GM12891 (cell line): ENCODE results near the gene CEP192.
"Not testable (repeated sequence)": the region's sequence is repeated elsewhere in the genome, so short reads cannot be mapped to it uniquely, and the experiment has no call there.

Experiments
- DNase-seq: peaks from one replicate; pipeline ENCODE4 v3.0.0; 2011; ENCODE audit warnings: low spot score; ENCODE audit not compliant: insufficient read length
- FAIRE-seq: peaks from 2 replicates; lab custom pipeline; 2011; peaks lifted over from hg19 to GRCh38; lab: Jason Lieb, UNC
- PAX5 ChIP-seq: IDR thresholded peaks from 2 replicates; pipeline ENCODE4 v1.6.1; 2011; ENCODE audit warnings: low read length, moderate library complexity, mild to moderate bottlenecking; ENCODE audit not compliant: insufficient read depth, severe bottlenecking
- POLR2A ChIP-seq: IDR thresholded peaks from 2 replicates; pipeline ENCODE4 v1.6.1; 2011; ENCODE audit warnings: low read depth, low read length, control low read depth
- POLR2AphosphoS5 ChIP-seq: IDR thresholded peaks from 2 replicates; pipeline ENCODE4 v1.6.1; 2011; ENCODE audit warnings: low read depth, low read length, control low read depth
- POU2F2 ChIP-seq: IDR thresholded peaks from 2 replicates; pipeline ENCODE4 v1.6.1; 2011; ENCODE audit warnings: low read depth, mild to moderate bottlenecking, control low read depth, low read length, moderate library complexity
- SPI1 ChIP-seq: IDR thresholded peaks from 2 replicates; pipeline ENCODE4 v1.6.1; 2011; ENCODE audit warnings: low read depth, low read length, control low read depth
- TAF1 ChIP-seq: IDR thresholded peaks from 2 replicates; pipeline ENCODE4 v1.6.1; 2011; ENCODE audit warnings: low read depth, low read length, control low read depth

CEP192 gene

DNA sequence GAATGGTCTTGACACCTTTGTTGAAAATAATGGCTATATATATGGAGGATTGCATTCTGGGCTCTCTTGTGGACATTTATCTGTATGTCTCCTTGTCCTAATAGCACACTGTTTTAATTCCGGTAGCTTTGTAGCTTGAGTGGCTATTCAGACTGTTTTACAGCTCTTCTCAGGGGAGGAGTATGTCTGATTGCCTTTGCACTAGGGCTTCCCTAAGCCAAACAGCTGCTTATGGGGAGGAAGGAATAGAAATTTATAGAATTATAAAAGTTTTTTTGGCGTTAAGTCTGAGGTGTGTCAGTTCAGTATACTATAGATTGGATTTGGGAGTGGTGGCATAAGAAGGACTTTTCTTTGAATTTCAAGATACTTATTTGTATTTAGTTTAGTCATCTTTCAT, 30.8 kb upstream of the CEP192 start:
- FAIRE-seq = no peak

DNA sequence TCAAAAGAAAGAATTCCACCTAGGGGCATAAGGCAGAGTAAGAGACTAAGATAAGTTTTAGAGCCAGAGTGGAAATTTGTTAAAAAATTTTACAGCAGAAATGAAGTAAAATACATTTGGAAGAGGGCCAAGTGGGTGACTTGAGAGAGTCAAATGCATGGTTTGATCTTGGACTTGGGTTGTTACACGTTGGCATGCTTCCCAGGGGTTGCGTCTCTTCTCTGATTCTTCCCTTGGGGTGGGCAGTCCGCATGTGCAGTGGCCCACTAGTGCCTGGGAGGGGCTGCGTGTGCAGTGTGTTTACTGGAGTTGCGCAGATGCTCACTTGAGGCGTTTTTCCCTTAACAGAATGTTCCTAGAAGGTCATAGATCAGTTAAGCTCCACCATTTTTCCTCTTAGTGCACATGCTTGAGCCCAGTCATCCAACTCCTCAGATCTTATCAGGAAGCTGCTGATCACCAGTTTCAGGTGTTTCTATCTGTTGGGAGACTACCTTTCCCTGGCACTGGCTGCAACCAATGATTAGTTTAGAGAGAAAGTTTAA, 30.2 kb upstream of the CEP192 start:
- DNase-seq = no peak
- no peak for TF ChIP-seq SPI1
- TF ChIP-seq POLR2AphosphoS5 = no peak
- no peak for TF ChIP-seq POLR2A
- TF ChIP-seq TAF1 = no peak
- TF ChIP-seq POU2F2 = no peak
- no peak for TF ChIP-seq PAX5
- FAIRE-seq = no peak

More for the DNA sequence above, 30.8 kb upstream of the CEP192 start:
- no peak for DNase-seq
- no peak for TF ChIP-seq PAX5
- no peak for TF ChIP-seq TAF1
- TF ChIP-seq POU2F2 = no peak
- TF ChIP-seq POLR2A = no peak
- no peak for TF ChIP-seq SPI1
- no peak for TF ChIP-seq POLR2AphosphoS5

DNA sequence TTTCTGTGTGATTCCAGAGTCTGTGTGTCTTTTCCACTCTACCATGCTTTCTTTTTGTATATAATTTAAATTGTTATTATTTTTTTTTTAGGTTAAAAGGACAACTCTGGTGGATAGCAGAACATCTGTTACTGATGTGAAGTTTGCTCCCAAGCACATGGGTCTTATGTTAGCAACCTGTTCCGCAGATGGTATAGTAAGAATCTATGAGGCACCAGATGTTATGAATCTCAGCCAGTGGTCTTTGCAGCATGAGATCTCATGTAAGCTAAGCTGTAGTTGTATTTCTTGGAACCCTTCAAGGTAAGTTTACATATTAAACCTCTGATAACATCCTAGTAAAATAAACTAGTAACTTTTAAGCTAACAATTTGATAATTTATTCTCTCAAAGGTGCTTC, 28.1 kb upstream of the CEP192 start:
- DNase-seq = no peak
- TF ChIP-seq TAF1 = no peak
- TF ChIP-seq POU2F2 = no peak
- no peak for TF ChIP-seq POLR2A
- TF ChIP-seq POLR2AphosphoS5 = no peak
- no peak for TF ChIP-seq PAX5
- TF ChIP-seq SPI1 = no peak
- FAIRE-seq = no peak

DNA sequence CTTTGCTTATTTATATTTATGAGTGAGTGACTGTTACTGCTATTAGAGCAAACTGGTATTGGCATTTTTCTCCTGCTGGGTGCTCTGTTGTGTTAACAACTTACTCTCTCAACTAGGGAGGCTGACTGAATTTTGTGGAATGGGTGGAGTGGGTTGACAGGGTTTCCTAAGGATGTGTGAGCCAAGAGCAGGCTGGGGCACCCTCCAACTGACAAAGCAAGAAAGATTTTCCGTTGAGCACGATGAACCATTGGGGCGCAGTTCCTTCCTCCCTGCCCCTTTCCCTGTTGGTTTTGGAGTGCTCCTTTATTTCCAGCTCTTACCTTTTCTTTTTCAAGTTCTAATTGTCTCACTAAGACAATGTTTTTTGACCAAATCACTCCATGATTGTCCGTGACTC, 23.0 kb upstream of the CEP192 start:
- DNase-seq = no peak
- no peak for TF ChIP-seq SPI1
- no peak for TF ChIP-seq POLR2AphosphoS5
- no peak for TF ChIP-seq TAF1
- no peak for TF ChIP-seq POLR2A
- no peak for TF ChIP-seq PAX5
- no peak for TF ChIP-seq POU2F2
- FAIRE-seq = no peak

DNA sequence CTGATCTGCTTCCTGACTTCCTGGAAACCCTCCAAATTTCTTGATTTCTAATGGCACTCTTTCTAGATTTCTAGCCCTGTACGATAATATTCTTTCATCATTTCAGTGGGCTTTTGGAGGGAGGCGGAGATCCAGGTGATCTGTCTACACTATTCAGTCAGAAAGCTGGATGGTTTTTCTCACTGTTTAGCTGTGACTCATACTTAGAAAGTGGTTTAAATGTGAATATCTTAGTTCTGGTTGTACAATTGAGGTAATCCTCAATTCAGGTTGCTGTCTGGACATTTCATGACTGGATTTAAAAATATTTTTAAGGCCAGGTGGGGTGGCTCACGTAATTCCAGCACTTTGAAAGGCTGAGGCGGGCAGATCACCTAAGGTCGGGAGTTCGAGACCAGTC, 22.5 kb upstream of the CEP192 start:
- no peak for TF ChIP-seq PAX5
- TF ChIP-seq SPI1 = no peak
- TF ChIP-seq POLR2AphosphoS5 = no peak
- no peak for TF ChIP-seq TAF1
- no peak for TF ChIP-seq POU2F2
- TF ChIP-seq POLR2A = no peak
- DNase-seq (no peak), FAIRE-seq (no peak)

DNA sequence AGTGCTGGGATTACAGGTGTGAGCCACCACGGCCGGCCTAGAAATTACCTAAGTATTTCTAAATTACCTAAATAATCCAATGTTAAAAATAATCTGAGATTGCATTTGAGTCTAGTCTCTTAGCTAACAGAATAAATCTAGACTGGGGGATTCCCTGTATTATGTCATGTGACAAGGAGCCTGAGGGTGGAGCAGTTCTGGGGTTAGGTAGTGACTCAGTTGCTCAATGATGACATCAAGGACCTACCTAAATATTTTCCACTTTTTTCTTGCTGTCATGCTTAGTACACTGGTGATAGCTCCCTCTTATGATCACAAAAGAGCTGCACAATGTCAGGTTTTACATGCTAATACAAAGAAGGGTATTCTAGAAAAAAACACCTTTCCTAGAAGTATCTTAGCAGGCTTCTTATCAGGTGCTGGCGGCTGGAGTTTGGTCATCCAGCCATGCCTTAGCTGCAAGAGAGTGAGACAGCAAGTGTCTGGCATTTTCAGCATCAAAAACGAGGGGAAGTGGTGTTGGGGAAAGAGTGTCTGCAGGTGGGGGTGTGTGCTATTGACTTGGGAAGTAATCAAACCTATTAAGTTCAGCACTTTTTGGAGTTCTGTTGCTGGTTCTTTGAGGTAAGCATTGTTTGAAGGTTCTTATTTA, 17.5 kb upstream of the CEP192 start:
- FAIRE-seq (no peak), DNase-seq (no peak)
- TF ChIP-seq POU2F2 (no peak), PAX5 (no peak), SPI1 (no peak), POLR2AphosphoS5 (no peak), TAF1 (no peak), POLR2A (no peak)

DNA sequence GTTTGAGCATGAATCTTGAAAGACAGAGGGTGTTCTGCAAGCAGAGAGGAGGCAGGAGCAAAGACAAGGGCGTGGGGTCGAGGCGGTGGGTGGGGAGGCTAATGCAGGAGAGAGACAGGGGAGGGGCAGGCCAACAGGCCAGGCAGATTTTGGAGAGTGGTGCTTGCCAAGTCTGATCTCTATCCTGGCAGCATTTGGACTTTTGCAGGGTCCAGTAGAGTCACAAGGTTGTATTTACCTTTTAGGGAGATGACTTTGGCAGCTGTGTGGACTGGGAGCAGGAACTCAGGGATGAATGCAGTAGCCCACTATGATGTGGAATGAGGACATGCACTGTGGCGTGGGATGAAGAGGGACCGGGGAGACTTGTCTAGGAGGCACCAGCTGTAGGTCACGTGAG, 15.7 kb upstream of the CEP192 start:
- TF ChIP-seq SPI1 = no peak
- TF ChIP-seq TAF1 = no peak
- TF ChIP-seq POU2F2 = no peak
- TF ChIP-seq PAX5 = no peak
- TF ChIP-seq POLR2A = no peak
- no peak for FAIRE-seq

DNA sequence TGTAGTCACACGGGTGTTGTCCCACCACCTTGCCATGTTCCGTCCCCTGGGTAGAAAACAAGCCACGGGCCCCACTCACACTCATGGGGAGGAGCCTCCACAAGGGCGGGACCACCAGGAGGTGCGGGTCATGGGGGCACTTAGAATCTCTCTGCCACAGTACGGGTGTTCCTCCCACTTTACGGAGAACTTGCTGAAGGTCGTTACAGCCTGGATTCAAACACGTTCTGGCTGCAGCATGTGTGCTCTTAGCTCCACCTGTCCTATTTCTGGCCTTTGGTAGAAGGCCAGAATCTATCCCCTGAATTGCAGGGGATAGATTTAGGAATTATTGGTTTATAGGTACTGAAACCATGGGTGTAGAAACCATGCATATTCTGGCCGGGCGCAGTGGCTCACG, 14.9 kb upstream of the CEP192 start:
- FAIRE-seq (no peak), DNase-seq (no peak)
- TF ChIP-seq TAF1 (no peak), POLR2A (no peak), POU2F2 (no peak), SPI1 (no peak), POLR2AphosphoS5 (no peak), PAX5 (no peak)

More for the DNA sequence above, 15.7 kb upstream of the CEP192 start:
- DNase-seq = no peak

DNA sequence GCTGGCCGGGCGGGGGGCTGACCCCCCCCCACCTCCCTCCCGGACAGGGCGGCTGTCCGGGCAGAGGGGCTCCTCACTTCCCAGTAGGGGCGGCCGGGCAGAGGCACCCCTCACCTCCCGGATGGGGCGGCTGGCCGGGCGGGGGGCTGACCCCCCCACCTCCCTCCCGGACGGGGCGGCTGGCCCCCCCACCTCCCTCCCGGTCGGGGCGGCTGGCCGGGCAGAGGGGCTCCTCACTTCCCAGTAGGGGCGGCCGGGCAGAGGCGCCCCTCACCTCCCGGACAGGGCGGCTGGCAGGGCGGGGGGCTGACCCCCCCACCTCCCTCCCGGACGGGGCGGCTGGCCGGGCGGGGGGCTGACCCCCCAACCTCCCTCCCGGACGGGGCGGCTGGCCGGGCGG, 11.1 kb upstream of the CEP192 start:
- DNase-seq, FAIRE-seq: not testable (repeated sequence)

DNA sequence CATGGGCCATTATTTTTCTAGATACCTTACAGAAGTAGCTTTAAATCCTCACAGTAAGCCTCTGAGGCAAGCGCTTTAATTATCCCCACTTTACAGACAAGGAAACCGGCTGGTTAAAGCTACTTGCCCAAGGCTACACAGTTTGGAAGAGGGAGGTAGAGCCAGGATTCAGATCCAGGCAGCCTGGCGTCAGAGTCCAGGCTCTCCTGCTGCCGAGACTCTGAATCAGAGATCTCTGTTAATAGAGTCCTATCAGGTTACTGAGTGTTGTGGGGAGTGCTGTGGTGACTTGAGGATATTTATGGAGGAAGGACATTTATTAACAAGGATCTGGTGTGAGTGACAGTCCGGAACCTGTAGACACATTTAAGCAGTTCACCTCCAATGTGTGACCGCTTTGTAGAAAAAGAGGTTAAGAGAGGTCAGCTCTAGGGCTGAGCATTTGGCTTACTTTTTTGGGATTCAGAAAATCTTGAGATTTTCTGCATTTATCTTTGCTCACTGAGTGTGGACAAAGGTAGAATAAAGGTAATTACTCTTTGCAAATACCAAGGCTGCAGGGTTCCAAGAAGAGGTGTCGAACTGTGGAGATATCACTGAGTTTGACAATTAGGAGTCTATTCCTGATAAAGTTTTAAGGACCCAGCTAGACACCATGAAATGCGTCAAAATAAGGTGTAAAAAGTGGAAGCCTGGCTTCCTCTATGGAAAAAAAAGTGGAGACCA, 1.6 kb upstream of the CEP192 start:
- no peak for FAIRE-seq
- TF ChIP-seq SPI1 (no peak), PAX5 (no peak), POU2F2 (no peak), POLR2AphosphoS5 (no peak), TAF1 (no peak), POLR2A (no peak)
- DNase-seq = no peak

DNA sequence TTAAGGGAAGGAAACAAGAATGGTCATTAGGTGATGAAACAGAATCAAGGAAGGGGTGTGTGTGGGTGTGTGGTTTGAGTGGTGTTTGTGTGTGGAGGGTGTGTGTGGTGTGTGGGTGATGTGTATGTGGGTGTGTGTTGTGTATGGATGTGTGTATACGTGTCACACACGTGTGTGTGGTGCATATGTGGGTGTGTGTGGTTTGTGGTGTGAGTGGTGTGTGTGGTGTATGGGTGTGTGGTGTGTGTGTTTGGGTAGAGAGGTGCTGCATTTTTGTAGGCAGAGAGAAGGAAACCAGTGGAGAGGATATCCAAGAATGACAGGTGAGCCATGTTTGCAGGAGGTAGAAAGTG, 1.1 kb upstream of the CEP192 start:
- no peak for FAIRE-seq
- DNase-seq = no peak
- TF ChIP-seq PAX5 (no peak), POLR2AphosphoS5 (0 out of 2 replicates have a peak, but pooled peaks have one; percentile 52), TAF1 (no peak), SPI1 (no peak), POLR2A (peak; percentile 39; the same call in 1 of the 2 replicates), POU2F2 (0 out of 2 replicates have a peak, but pooled peaks have one; percentile 36)
